Astrocyte of the hippocampus (primary cell): ENCODE data around the gene PDE8B.
"Not testable (repeated sequence)": the region's sequence is repeated elsewhere in the genome, so short reads cannot be mapped to it uniquely, and the experiment has no call there.

Source experiments
- DNase-seq: peaks from one replicate; pipeline ENCODE4 v3.0.0; 2011; ENCODE audit warnings: low read depth, low spot score

Gene PDE8B

DNA sequence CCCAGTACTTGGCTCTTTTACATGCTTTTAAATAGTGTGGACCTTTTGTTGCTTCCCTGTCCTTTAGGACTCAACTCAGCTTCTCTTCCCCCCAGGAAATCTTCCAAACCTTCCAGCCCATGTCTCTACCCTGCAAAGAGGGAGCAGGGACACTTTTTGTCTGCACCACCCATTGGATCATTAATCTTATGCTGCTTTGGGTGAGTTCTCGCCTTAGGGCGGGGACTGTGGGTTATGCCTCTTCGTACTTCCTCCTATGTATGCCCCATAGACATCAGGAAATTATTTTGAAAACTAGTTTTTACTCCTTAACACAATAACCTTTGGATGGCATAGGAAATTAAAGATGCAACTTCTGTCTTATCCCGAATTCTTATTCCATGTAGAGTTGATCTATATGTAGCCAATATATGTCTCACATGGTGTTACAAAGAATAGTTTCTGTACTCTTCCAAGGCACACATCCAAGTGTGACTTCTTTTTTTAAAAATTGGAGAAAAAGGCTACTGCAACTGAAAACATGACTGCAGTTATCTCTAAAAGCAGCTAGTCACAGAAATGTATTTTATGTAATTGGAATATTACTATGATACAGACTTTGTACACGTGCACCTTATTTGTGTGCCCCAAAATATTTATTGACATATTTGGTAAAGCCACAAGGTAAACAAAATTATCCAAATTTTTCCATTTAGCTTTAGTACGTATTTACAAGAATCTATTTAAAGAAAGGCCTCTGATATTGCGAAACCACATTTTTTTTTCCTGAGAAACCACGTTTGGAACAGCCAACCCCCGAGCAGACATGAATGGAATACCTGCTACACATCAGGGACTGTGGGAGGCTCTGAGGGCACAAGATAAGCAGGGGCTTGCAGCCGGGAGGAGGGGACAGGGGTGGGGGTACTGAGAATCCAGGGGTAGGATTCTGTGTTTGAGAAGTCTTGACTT lies 148.1 kb downstream of the PDE8B start:
- DNase-seq: peak; percentile 51

DNA sequence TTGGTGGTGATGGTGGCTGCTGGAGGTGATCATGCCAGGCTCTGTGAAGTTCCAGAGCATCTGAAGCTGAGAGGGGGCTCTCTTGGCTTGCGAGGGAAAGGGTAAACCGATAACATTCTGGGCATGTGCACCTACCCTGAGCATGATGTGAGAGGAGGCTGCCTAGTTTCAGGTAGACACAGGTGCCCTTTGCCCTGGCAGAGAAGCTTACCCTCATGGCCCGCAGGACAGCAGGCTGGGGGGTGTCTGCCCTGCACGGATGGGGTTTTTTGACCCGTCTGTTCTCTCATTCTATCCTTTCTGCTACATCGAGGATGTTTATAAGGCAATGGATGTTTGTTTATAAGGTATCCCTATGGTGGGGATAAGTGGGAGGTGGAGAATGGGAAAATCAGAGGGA lies 148.8 kb downstream of the PDE8B start:
- no peak for DNase-seq

GRCh38 chr5:77360381-77360780 lies 149.9 kb downstream of the PDE8B start:
- DNase-seq: no peak

DNA sequence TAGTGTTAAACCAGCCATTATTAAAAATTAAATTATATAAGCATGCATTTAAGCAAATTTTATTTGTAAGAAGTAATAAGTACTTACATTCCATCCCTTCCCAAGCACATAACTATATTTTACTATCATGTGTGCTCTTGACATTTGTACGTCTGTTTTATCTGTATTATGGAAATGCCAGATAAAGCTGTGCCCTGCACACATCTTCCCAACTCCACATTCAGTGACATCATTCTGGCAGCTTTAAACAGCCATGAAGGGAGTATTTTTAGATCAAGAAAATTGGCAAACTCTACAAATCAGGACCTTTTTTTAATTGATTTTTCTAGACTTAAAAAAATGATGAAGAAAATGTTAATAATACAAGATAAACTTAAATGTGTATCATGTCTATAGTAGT lies 150.5 kb downstream of the PDE8B start:
- no peak for DNase-seq

DNA sequence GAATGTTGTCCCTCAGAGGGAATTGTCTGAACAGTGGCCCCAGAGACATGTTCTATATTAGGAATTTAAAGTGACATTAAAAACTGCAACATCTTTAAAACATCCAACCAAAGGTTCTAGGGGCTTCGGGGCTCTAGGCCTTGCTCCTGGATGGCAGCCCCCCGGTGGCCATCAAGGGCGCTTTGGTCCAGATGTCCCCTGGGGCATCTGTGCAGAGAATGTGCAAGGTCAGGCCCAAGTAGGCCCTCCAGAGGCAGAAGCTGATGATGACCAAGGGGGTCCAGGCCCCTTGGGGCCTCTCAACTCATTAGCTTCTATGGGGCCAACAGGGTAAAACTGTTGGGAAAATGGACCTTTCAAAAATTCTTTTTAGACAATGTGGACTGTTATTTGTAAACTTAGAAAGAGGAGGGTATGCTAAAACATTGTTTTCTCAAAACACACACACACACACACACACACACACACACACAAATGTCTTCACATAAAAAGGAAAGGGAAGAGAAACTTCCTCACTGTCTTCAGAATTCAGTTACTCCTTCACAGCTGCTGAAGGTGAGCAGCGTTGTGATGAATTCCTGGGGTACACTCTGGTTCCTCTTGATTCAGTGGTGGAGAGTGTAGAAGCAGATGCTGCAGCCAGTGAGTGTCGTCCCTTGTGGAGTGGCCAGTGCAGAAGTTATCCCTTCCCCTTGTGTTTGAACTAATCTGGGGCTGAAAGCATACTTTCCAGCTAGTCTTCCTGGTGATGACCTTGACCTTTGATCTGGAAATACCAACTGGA lies 156.4 kb downstream of the PDE8B start:
- no peak for DNase-seq

DNA sequence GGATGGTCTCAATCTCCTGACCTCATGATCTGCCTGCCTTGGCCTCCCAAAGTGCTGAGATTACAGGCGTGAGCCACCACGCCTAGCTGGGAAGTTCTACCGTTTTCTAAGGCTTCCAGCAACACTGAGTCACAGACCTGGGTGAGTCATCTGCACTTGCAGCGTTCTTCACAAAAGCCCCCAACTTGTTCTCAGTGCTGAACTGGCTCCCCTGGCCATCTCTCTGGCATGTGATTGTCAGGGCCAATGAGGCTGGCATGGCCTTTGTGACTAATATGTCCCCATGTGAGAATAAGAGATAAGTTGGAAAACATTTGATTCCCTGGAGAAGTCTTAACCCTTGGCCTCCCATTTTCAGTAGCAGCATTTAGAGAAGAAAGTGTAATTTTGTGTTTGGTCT lies 157.3 kb downstream of the PDE8B start:
- DNase-seq: peak; percentile 61

GRCh38 chr5:77368367-77368766 lies 157.9 kb downstream of the PDE8B start:
- DNase-seq: no peak

- peak; percentile 47 for DNase-seq
These were observed 159.1 kb downstream of the PDE8B start for GRCh38 chr5:77369566-77369965.

GRCh38 chr5:77374686-77375085 lies 164.2 kb downstream of the PDE8B start:
- no peak for DNase-seq

GRCh38 chr5:77376609-77377300 lies 166.3 kb downstream of the PDE8B start:
- no peak for DNase-seq

- DNase-seq: no peak
These were observed 169.1 kb downstream of the PDE8B start for GRCh38 chr5:77379558-77380061.

DNA sequence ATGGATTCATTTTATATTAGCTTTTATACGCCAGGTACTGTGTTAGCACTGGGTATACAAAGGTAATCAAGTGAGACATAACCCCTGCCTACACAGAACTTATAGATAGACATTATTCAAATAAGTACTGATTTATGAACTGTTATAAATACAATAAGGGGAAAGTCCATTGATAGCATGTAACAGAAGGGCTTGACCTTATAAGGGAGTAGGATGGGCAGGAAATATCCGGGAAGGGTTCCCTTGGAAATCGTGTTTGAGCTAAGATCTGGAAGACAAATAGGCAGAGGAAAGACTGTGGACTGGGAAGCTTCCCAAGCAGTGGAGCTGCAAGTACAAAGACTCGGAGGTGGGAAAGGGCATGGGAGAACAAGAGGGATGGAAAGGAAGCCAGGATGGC lies 170.2 kb downstream of the PDE8B start:
- DNase-seq: no peak

DNA sequence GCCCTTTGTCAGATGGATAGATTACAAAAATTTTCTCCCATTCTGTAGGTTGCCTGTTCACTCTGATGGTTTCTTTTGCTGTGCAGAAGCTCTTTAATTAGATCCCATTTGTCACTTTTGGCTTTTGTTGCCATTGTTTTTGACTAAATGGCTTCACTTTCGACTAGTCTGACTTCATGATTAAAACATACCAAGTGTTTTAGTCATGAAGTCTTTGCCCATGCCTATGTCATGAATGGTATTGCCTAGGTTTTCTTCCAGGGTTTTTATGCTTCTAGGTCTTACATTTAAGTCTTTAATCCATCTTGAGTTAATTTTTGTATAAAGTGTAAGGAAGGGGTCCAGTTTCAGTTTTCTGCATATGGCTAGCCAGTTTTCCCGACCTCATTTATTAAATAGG lies 172.9 kb downstream of the PDE8B start:
- not testable (repeated sequence) for DNase-seq

DNA sequence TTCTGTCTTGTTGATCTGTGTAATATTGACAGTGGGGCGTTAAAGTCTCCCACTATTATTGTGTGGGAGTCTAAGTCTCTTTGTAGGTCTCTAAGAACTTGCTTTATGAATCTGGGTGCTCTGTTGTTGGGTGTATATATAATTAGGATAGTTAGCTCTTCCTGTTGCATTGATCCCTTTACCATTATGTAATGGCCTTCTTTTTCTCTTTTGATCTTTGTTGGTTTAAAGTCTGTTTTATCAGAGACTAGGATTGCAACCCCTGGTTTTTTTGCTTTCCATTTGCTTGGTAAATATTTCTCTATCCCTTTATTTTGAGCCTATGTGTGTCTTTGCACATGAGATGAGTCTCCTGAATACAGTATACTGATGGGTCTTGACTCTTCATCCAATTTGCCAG lies 175.9 kb downstream of the PDE8B start:
- not testable (repeated sequence) for DNase-seq

- no peak for DNase-seq
These were observed 179.3 kb downstream of the PDE8B start for GRCh38 chr5:77389746-77390145.

- DNase-seq: no peak
These were observed 179.7 kb downstream of the PDE8B start for GRCh38 chr5:77390221-77390620.

DNA sequence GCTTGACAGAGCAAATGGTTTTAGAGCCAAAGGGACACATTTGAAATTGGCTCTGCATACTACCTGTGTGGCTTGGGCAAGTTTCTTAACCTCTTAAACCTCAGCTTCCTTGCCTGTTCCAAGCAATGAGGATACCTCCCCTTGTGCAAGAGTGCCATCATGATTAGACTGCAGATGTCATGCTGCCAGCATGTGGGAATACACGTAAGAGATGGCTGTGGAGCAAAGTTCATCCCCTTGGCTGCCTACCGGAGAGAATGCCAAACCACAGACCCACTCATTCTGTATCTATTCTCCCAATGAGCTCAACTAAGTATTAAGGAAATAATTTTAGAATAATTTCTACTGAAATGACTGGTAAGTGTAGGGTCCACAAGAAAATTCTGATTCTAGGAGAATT lies 180.3 kb downstream of the PDE8B start:
- DNase-seq: peak; percentile 38

- no peak for DNase-seq
These were observed 180.8 kb downstream of the PDE8B start for GRCh38 chr5:77391240-77391765.

DNA sequence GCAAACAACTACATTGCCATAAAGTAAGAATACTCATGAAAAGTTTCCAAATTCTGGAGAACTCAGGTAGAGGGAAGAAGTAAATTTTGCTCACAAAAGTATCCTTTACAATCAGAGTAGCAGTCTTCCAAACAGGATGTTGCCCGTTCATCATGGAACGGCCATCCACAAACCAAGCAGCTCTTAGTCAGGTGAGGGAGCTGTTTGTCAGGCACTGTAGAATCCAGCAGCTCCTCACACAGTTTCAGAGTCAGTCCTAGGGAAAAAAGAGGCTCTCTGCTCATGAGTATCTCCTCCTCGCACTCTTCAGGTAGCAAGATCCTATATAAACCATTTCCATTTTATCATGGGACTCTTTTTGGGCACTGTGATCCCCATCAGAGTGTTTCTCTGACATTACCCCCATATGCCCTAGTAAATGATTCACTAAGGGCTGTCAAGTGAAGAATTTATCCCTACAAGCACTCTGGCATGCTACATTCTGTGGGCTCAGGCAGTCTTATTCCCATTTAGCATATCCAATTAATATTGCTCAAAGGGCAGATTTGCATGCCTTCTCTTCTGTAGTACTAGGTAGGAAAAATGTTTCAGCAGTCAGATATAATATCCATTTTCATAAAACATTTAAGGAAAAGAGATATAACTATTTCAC lies 183.7 kb downstream of the PDE8B start:
- DNase-seq: no peak

- DNase-seq: no peak
These were observed 185.5 kb downstream of the PDE8B start for GRCh38 chr5:77396017-77396416.

- DNase-seq: peak; percentile 25
These were observed 187.3 kb downstream of the PDE8B start for GRCh38 chr5:77397686-77398292.
